Cardiac fibroblast (primary cell): Measurements from ENCODE around the gene PHF21A.
"Not testable (repeated sequence)": the region's sequence is repeated elsewhere in the genome, so short reads cannot be mapped to it uniquely, and the experiment has no call there.

Experiments used
- DNase-seq, 2 donors: peaks; one replicate each; pipeline versions ENCODE4 v3.0.0 to v3.0.0-alpha.2; 2010; ENCODE audit warnings: low read depth in 2 of 2
- H3K4me3 ChIP-seq, 2 donors: replicated peaks in 1 of 2; 1 replicate in 1 of 2; 2 replicates in 1 of 2; pipeline ENCODE4 v1.5.1; 2011; ENCODE audit warnings: low read depth in 2 of 2, low read length in 2 of 2, mild to moderate bottlenecking in 2 of 2, moderate library complexity in 1 of 2
- CTCF ChIP-seq: IDR thresholded peaks from one replicate; pipeline ENCODE4 v1.5.1; 2011; ENCODE audit warnings: low read depth, mild to moderate bottlenecking, low read length, inconsistent platforms

Gene PHF21A

DNA sequence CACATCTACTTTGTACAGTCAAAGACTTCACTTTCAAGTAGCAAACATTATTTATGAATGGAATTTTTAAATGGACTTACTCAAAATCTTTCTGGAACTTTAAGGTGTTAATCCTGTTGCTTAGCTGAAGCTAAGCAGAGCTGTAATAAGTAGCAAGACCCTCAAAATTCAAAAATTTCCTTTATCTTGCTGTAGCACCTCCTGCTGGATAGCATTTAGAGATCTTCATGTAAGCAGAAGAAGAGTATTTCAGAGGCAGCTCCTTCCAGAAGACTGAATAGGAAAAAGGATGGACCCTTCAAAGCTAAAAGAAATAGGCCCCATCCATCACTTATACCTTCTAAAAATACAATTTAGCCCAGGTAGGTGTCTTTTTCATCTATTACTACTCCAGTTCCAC lies 3.4 kb downstream of the PHF21A start:
- DNase-seq, result peak in 1 of 2 donors; percentile 24
- TF ChIP-seq CTCF, result peak; percentile 30
- no peak overlapping the region for H3K4me3 ChIP-seq

DNA sequence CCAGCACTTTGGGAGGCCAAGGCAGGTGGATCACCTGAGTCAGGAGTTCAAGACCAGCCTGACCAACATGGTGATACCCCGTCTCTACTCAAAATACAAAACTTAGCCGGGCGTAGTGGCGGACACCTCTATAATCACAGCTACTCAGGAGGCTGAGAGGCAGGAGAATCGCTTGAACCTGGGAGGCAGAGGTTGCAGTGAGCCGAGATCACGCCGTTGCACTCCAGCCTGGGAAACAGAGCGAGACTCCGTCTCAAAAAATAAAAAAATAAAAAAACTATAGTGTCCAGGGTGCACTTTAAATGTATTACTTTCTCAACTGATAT lies 4.6 kb downstream of the PHF21A start:
- DNase-seq, H3K4me3 ChIP-seq: not testable (repeated sequence)

- no peak overlapping the region for H3K4me3 ChIP-seq
- no peak for DNase-seq
- no peak for TF ChIP-seq CTCF
Observed at GRCh38 chr11:46116007-46116711, 5.1 kb downstream of the PHF21A start.

- TF ChIP-seq CTCF, result no peak
- DNase-seq, result no peak
- no peak overlapping the region for H3K4me3 ChIP-seq
Observed at GRCh38 chr11:46114961-46115360, 6.3 kb downstream of the PHF21A start.

DNA sequence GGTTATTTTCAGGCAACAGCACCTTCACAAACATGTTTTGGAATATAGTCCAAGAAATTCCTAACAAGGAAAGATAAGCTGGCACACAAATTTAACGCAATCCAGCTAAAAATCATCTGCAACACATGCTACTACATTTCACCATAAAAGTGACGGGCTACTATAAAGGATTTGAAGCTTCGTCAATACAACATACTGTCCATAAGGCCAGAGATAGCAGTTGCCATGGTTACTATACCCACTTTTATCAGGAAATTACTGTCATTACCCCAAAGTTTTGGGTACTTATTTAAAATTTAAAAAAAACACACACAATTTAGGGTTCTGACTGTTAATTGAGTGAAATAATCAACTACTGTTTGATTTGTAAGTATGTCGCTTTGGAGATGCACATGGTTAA lies 6.9 kb downstream of the PHF21A start:
- no peak overlapping the region for H3K4me3 ChIP-seq
- DNase-seq, result no peak
- TF ChIP-seq CTCF, result no peak

DNA sequence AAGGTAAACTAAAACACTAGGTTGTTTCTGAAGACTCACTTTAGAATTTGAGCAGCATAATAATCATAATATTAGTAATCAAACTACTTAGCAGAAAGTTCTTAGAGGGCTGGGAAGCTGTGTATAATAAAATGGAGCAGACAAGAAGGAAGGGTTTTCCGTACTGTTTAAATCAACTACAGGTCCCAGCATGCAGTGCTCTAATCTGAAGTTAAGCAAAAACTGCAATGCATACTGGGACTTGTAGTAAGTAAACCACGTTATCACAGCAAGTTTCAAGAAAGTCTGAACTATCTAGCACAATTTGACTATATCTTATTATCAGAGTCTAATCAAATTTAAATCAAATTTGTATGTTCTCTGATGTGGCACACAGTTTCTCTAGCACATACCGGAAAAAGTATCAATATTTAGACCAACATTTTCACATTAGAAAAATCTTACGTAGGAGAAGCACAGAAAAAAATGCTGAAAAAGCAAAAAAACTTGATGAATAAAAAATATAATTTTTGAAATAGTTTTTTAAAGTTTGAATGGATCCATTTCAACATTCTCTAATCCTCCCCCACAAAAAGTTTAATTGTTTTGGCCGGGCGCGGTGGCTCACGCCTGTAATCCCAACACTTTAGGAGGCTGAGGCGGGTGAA lies 8.2 kb downstream of the PHF21A start:
- DNase-seq, result peak; percentile 73 to 76
- TF ChIP-seq CTCF, result no peak
- no peak overlapping the region for H3K4me3 ChIP-seq

DNA sequence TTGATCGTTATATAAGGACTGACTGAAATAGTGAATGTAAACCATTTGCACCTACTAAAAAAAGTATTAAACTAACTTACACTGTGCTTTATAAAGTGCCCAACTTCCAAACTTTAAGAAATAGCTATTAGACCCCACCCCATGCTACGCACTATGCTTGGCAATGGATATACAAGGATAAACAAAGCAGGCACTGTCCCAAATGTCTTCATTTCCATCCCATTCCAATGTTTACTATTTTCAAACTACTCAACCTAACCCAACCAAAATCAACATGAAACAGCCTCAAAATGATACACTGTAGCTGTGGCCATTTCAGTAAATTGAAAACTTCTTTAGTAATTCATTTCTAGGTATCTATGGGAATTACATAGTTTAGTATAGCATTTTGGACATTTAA lies 12.5 kb downstream of the PHF21A start:
- DNase-seq, result no peak
- no peak for TF ChIP-seq CTCF
- no peak overlapping the region for H3K4me3 ChIP-seq
